Lung (tissue), 12 donors: Measurements from ENCODE around the gene ADGRV1. TPM values are rescaled to one million over a fixed set of nuclear protein-coding genes. Genes with fewer than 3 reads are reported as not detected.

Experiments
- ATAC-seq: fragments of 200-7000 bp; cut with Tn5 transposase; one replicate; pipeline ENCODE4 v1.9.1; 2020; ENCODE audit warnings: moderate number of reproducible peaks; ENCODE audit not compliant: insufficient read depth, low FRiP score
- DNase-seq, 3 donors: peaks; one replicate each; pipeline ENCODE4 v3.0.0-alpha.2; 2013 to 2017
- H3K27ac ChIP-seq, 2 donors: one replicate each; pipeline ENCODE4 v1.5.1; 2013; ENCODE audit warnings: mild to moderate bottlenecking in 2 of 2, moderate library complexity in 2 of 2, control low read depth in 1 of 2, inconsistent platforms in 1 of 2, low read depth in 1 of 2, low read length in 1 of 2
- H3K27me3 ChIP-seq, 3 donors: one replicate each; pipeline ENCODE4 v1.5.1; 2013; ENCODE audit warnings: low read length in 2 of 3; ENCODE audit not compliant: control insufficient read depth in 3 of 3, insufficient read depth in 3 of 3
- H3K36me3 ChIP-seq, 4 donors: one replicate each; pipeline ENCODE4 v1.5.1; 2013; ENCODE audit warnings: low read length in 4 of 4, mild to moderate bottlenecking in 1 of 4, moderate library complexity in 1 of 4; ENCODE audit not compliant: control insufficient read depth in 4 of 4, insufficient read depth in 4 of 4
- H3K4me1 ChIP-seq, 5 donors: one replicate each; pipeline ENCODE4 v1.5.1; 2013; ENCODE audit warnings: low read length in 5 of 5, mild to moderate bottlenecking in 2 of 5, moderate library complexity in 1 of 5; ENCODE audit not compliant: control insufficient read depth in 5 of 5, insufficient read depth in 5 of 5
- H3K4me3 ChIP-seq: one replicate; pipeline ENCODE4 v1.5.1; 2013; ENCODE audit warnings: mild to moderate bottlenecking, control low read depth, moderate library complexity
- H3K9ac ChIP-seq, 2 donors: one replicate each; pipeline ENCODE4 v1.5.1; 2013; ENCODE audit warnings: low read length in 2 of 2, control low read depth in 1 of 2; ENCODE audit not compliant: insufficient read depth in 1 of 2
- H3K9me3 ChIP-seq, 4 donors: one replicate each; pipeline ENCODE4 v1.5.1; 2013; ENCODE audit warnings: low read length in 3 of 4, mild to moderate bottlenecking in 1 of 4, moderate library complexity in 1 of 4; ENCODE audit not compliant: control insufficient read depth in 4 of 4, insufficient read depth in 3 of 4
- CTCF ChIP-seq: IDR thresholded peaks from 2 replicates; pipeline ENCODE4 v1.5.1; 2012; ENCODE audit warnings: mild to moderate bottlenecking; ENCODE audit errors: control extremely low read depth, extremely low read depth
- WGBS, 2 donors: extraction: QIAGEN DNeasy Blood & Tissue Kit; methylation state at CpG; one replicate each; pipeline ENCODE4 v1.1.7; 2013; 5-methylcytosine and 5-hydroxymethylcytosine counted together
- polyA plus RNA-seq, 2 donors: library from polyadenylated mRNA; stranded (reverse); fragments of 200-250 nt; gene quantifications; one replicate each; pipeline ENCODE4 v1.2.1, GENCODE V29; 2013
- total RNA-seq, 2 donors: library from RNA; depleted of rRNA in 1 of 2; stranded (reverse); fragments of >200 nt in 1 of 2; gene quantifications; one replicate each; pipeline ENCODE4 v1.2.1, GENCODE V29; 2014 to 2021
- donor health status: control.
- donor health status: control.
- donor health status: Bipolar disorder and iron deficiency.
- donor health status: healthy.
- donor health status: DM: yes; HTN: yes; CAD: no.

The ADGRV1 gene
- total and polyA plus RNA-seq, 4 donors = 3.6 to 66.2 (median 28.2) TPM

- WGBS, 2 donors = 65 to 81% methylated on average over 1 of the region's 1 CpG
- TF ChIP-seq CTCF = no peak
Observed at GRCh38 chr5:91089758-91090157, 531.2 kb downstream of the ADGRV1 start.

GRCh38 chr5:91090995-91091394 is 532.4 kb downstream of the ADGRV1 start:
- no peak overlapping the region for H3K9ac ChIP-seq
- 39 to 40% methylated on average over 1 of the region's 1 CpG for WGBS, 2 donors
- ATAC-seq = no peak
- no peak for TF ChIP-seq CTCF
- no peak overlapping the region for H3K4me3 ChIP-seq
- no peak overlapping the region for H3K27ac ChIP-seq
- H3K27me3 ChIP-seq = no peaks in the 10 kb centered on the region
- peaks cover 0 to 3% (median 0%) of the 10 kb centered on the region in 5 donors for H3K4me1 ChIP-seq
- no peak for DNase-seq
- no peaks in the 10 kb centered on the region for H3K36me3 ChIP-seq
- no peaks in the 10 kb centered on the region for H3K9me3 ChIP-seq

More at GRCh38 chr5:91089758-91090157, 531.2 kb downstream of the ADGRV1 start:
- ATAC-seq (no peak), DNase-seq (no peak)
- no peak overlapping the region for H3K9ac ChIP-seq
- no peaks in the 10 kb centered on the region for H3K36me3 ChIP-seq
- no peak overlapping the region for H3K27ac ChIP-seq
- H3K27me3 ChIP-seq = no peaks in the 10 kb centered on the region
- H3K4me3 ChIP-seq = no peak overlapping the region
- H3K9me3 ChIP-seq = no peaks in the 10 kb centered on the region
- H3K4me1 ChIP-seq = peaks cover 0 to under 1% (median 0%) of the 10 kb centered on the region in 5 donors

- Histone ChIP-seq H3K9ac (no peak overlapping the region), H3K4me3 (no peak overlapping the region), H3K4me1 (peaks cover 0 to 3% (median 0%) of the 10 kb centered on the region in 5 donors), H3K9me3 (no peaks in the 10 kb centered on the region), H3K36me3 (no peaks in the 10 kb centered on the region), H3K27me3 (no peaks in the 10 kb centered on the region), H3K27ac (no peak overlapping the region)
- DNase-seq = no peak
- no peak for TF ChIP-seq CTCF
- no peak for ATAC-seq
- WGBS, 2 donors = 83 to 87% methylated on average over 4 of the region's 4 CpGs
Observed at GRCh38 chr5:91091471-91092234, 533.1 kb downstream of the ADGRV1 start.
